ENCODE measurements around the gene TEAD4.

GRCh38 chr12:2930865-2931264, 28.3 kb upstream of the TEAD4 start:
- no peak for TF ChIP-seq CTCF (conservative IDR thresholded peaks at IDR 0.05)
- TF ChIP-seq EZH2 (IDR thresholded peaks at IDR 0.05; ENCODE audit: low read depth): no peak

All from PC-9 (cell line).